IPS-11a (cell line): ENCODE results near the gene OR10K2.

ENCODE experiments used
- H3K4me3 ChIP-seq: one replicate; pipeline ENCODE4 v1.5.1; 2013; ENCODE audit warnings: low read depth, low read length, control low read depth

OR10K2 gene

DNA sequence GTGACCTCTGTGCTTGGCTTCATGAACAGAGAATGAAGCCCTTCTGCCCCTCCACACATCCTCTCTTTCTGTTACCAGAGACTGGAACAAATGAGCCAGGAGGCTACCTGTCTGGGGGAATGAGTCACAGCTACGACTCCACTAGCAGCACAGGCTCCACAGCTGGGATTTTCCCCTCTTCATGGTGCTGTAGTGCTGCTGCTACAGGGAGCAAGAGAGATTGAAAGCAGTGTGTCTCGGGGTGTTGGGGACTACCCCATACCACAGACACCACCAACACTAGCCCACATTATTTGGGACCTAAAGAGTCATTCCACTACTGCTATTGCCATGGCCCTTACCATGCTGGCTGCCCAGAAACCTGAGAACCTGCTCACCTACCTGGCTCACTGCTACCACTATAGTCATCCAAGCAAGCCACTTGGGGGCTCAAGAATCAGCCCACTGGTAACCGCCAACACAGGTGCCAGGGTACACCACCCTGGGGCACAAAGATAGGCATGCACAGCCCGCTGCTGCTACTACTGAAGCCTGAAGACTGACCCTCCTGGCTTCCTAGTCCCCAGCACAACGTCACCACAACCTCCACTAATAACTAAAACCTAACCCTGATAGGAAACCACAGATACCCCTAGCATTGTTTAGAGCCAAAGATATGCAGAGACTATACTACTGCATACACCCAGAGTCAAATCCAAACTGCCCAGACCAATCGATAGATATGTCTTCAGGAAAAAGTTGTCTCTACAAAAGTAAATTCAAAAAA lies 54.7 kb downstream of the OR10K2 start:
- no peak overlapping the region for H3K4me3 ChIP-seq
